HFFc6 (cell line): Measurements from ENCODE around the gene ACSM2A. TPM values are rescaled to one million over a fixed set of nuclear protein-coding genes. Genes with fewer than 3 reads are reported as not detected.
"Not testable (repeated sequence)": the region's sequence is repeated elsewhere in the genome, so short reads cannot be mapped to it uniquely, and the experiment has no call there.

Experiments used
- DNase-seq: peaks from one replicate; pipeline ENCODE4 v3.0.0-alpha.2; 2018
- H3K27ac Mint-ChIP-seq: 2 replicates; pipeline ENCODE4 v1.8.0; 2020; ENCODE audit warnings: mild to moderate bottlenecking, mixed read lengths
- H3K27me3 Mint-ChIP-seq: 2 replicates; pipeline ENCODE4 v1.8.0; 2021; ENCODE audit warnings: mild to moderate bottlenecking, moderate library complexity, mixed read lengths; ENCODE audit not compliant: insufficient read depth
- H3K36me3 Mint-ChIP-seq: 2 replicates; pipeline ENCODE4 v1.8.0; 2021; ENCODE audit warnings: low read depth, mixed read lengths
- H3K4me1 Mint-ChIP-seq: 2 replicates; pipeline ENCODE4 v1.8.0; 2020; ENCODE audit warnings: low read depth, mixed read lengths
- H3K4me3 Mint-ChIP-seq: 2 replicates; pipeline ENCODE4 v1.8.0; 2020; ENCODE audit warnings: mild to moderate bottlenecking, moderate library complexity, mixed read lengths
- H3K9me3 Mint-ChIP-seq: 2 replicates; pipeline ENCODE4 v1.8.0; 2020; ENCODE audit warnings: mild to moderate bottlenecking, mixed read lengths
- long read RNA-seq: library from polyadenylated mRNA; unstranded; transcript quantifications from one replicate; pipeline ENCODE4 v2.0.0, GENCODE V29; 2019
- total RNA-seq, 6 experiments: library from RNA; stranded (reverse); fragmentation: NEBNext Ultra II Directional; extraction: Animal tissue kit (Norgen Biotek cat#: 25700); gene quantifications; 2 replicates in 1 of 6; 3 replicates in 5 of 6; pipeline ENCODE4 v1.2.3, GENCODE V29; 2021
- TF ChIP-seq, protein P1 (sequence below): fragments of 200-600 bp; sonication (generic); IDR thresholded peaks from 2 replicates; pipeline ENCODE4 v1.5.0; 2021; ENCODE audit warnings: antibody characterized with exemption, mild to moderate bottlenecking

Gene ACSM2A, protein sequence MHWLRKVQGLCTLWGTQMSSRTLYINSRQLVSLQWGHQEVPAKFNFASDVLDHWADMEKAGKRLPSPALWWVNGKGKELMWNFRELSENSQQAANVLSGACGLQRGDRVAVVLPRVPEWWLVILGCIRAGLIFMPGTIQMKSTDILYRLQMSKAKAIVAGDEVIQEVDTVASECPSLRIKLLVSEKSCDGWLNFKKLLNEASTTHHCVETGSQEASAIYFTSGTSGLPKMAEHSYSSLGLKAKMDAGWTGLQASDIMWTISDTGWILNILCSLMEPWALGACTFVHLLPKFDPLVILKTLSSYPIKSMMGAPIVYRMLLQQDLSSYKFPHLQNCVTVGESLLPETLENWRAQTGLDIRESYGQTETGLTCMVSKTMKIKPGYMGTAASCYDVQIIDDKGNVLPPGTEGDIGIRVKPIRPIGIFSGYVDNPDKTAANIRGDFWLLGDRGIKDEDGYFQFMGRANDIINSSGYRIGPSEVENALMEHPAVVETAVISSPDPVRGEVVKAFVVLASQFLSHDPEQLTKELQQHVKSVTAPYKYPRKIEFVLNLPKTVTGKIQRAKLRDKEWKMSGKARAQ
- total RNA-seq = not detected
- long read RNA-seq = 0 reads

DNA sequence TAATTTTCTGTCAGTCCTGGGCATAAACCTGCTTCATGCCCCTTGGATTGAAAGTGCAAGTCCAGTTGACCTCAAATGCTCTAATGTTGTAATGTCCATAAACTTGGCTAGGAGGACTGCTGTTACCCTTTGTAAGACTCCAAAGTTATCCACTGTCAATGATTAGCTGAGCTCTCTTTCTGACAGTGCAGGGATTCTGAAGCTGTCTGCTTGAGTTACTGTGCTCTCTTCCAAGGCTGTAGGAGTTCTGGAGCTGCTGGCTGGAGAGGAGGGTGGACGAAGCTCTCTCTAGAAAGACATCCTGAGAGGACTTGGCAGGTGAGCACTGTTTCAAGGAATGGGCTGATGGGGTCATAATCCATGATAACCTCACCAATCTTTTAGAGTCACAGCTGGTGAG lies at the start of gene ACSM2A:
Gene ACSM2A (plus strand): TSS at position 158 of the 400 bp plus-strand sequence. CDS start 8,594 bp downstream, outside the sequence.
- H3K36me3 Mint-ChIP-seq, H3K27me3 Mint-ChIP-seq, DNase-seq, H3K9me3 Mint-ChIP-seq, H3K27ac Mint-ChIP-seq, H3K4me1 Mint-ChIP-seq, H3K4me3 Mint-ChIP-seq: not testable (repeated sequence)

GRCh38 chr16:20402651-20403050 lies 48.7 kb upstream of the ACSM2A start:
- H3K36me3 Mint-ChIP-seq = 0 out of 2 replicates have a peak, but pooled peaks cover 5% of the 10 kb centered on the region

DNA sequence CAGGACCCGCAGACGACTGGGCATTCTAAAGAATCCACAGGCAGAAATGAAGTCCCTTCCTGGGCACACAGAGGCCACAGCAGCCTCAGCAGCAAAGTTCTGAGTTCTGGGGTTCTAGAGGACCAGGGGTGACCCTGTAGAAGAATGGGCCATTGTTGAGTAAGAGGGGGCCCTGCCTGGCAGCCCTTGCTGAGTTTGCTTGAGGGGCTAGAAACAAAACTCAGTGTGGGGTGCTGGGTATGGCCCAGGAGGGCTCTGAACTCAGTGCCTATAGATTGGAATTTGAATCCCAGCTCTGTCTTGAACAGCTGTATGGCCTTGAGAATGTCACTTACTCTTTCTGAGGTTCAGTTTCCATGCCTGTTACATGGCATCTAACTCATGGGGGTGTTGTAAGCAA lies 46.7 kb upstream of the ACSM2A start, which contains the start of gene PDILT:
Gene PDILT (minus strand): TSS at position 101 of the 400 bp plus-strand sequence. CDS start 5,437 bp downstream, outside the sequence.
- peaks cover 4% of the 10 kb centered on the region for H3K27me3 Mint-ChIP-seq
- H3K27ac Mint-ChIP-seq = no peak within 1 kb of the TSS
- no peaks in the 10 kb centered on the region for H3K4me1 Mint-ChIP-seq
- H3K9me3 Mint-ChIP-seq = peaks cover 52% of the 10 kb centered on the region
- no peak within 1 kb of the TSS for H3K4me3 Mint-ChIP-seq
- 0 out of 2 replicates have a peak, but pooled peaks cover 5% of the 10 kb centered on the region for H3K36me3 Mint-ChIP-seq
- no peak for DNase-seq
- TF ChIP-seq, protein P1, sequence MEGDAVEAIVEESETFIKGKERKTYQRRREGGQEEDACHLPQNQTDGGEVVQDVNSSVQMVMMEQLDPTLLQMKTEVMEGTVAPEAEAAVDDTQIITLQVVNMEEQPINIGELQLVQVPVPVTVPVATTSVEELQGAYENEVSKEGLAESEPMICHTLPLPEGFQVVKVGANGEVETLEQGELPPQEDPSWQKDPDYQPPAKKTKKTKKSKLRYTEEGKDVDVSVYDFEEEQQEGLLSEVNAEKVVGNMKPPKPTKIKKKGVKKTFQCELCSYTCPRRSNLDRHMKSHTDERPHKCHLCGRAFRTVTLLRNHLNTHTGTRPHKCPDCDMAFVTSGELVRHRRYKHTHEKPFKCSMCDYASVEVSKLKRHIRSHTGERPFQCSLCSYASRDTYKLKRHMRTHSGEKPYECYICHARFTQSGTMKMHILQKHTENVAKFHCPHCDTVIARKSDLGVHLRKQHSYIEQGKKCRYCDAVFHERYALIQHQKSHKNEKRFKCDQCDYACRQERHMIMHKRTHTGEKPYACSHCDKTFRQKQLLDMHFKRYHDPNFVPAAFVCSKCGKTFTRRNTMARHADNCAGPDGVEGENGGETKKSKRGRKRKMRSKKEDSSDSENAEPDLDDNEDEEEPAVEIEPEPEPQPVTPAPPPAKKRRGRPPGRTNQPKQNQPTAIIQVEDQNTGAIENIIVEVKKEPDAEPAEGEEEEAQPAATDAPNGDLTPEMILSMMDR = no peak

More at GRCh38 chr16:20402651-20403050, 48.7 kb upstream of the ACSM2A start:
- H3K9me3 Mint-ChIP-seq = peaks cover 43% of the 10 kb centered on the region
- no peak overlapping the region for H3K27ac Mint-ChIP-seq
- H3K4me1 Mint-ChIP-seq = no peaks in the 10 kb centered on the region
- TF ChIP-seq, protein P1 = no peak
- H3K4me3 Mint-ChIP-seq = no peak overlapping the region
- no peak for DNase-seq
- H3K27me3 Mint-ChIP-seq = peaks cover 4% of the 10 kb centered on the region

- Mint-ChIP-seq H3K27ac (no peak within 1 kb of the TSS), H3K36me3 (0 out of 2 replicates have a peak, but pooled peaks cover 5% of the 10 kb centered on the region), H3K9me3 (peaks cover 31% of the 10 kb centered on the region), H3K4me3 (no peak within 1 kb of the TSS), H3K4me1 (no peaks in the 10 kb centered on the region), H3K27me3 (peaks cover 2% of the 10 kb centered on the region; the same call in 1 of the 2 replicates)
- TF ChIP-seq, protein P1 = no peak
- no peak for DNase-seq
Measured at GRCh38 chr16:20409398-20410120, 41.8 kb upstream of the ACSM2A start, which contains the start of gene ACSM5. Gene ACSM5, plus strand, starts transcription at chr16:20409534. Its CDS starts 1,951 bp downstream, at chr16:20411485.

DNA sequence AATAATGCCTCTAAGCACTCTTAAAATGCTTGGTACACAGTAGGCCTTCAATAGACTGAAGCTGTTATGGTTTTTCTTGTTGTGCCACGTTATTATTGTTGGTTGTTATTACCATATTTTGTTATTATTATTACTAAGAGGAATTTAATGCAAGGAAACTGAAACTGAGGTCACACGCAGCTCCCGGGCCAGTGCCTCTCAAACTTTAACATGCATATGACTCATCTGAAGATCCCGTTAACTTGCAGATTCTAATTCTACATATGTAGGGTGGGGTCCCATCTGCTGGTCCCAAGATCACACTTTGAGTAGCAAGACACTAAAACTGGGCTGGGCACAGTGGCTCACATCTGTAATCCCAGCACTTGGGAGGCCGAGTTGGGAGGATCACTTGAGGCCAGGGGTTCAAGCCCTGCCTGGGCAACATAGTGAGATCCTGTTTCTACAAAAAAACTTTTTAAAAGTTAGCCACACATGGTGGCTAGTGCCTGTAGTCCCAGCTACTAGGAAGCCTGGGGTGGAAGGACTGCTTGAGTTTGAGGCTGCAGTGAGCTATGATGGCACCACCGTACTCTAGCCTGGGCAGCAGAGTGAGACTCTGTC lies 41.1 kb upstream of the ACSM2A start:
- H3K4me3 Mint-ChIP-seq = no peak overlapping the region
- no peak for DNase-seq
- TF ChIP-seq, protein P1 = no peak
- H3K9me3 Mint-ChIP-seq = peaks cover 28% of the 10 kb centered on the region
- no peak overlapping the region for H3K27ac Mint-ChIP-seq
- H3K4me1 Mint-ChIP-seq = no peaks in the 10 kb centered on the region
- peaks cover 2% of the 10 kb centered on the region; the same call in 1 of the 2 replicates for H3K27me3 Mint-ChIP-seq
- H3K36me3 Mint-ChIP-seq = 0 out of 2 replicates have a peak, but pooled peaks cover 5% of the 10 kb centered on the region
